Measurements from ENCODE around the gene CPNE6.
"Not testable (repeated sequence)": the region's sequence is repeated elsewhere in the genome, so short reads cannot be mapped to it uniquely, and the experiment has no call there.

Gene CPNE6

DNA sequence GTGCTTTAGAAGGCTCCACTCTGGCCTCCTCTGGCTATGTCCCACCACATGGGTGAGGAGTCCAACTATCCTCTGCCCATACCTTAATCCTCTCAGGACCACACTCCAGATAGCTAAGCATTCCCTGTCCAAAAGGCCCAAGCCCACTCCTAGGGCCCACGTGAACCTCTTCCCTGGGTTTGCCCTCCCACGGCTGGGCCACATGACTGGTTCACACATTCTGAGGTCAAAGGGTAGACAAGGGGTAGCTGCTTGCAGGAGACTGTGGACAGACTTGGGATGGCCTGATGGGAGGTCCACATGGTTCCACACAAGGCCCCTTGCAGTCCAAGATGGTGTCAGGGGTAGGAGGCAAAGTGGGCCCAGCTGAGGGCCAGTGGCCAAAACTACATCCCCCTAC lies 16.7 kb downstream of the CPNE6 start:
- no peak for DNase-seq

DNA sequence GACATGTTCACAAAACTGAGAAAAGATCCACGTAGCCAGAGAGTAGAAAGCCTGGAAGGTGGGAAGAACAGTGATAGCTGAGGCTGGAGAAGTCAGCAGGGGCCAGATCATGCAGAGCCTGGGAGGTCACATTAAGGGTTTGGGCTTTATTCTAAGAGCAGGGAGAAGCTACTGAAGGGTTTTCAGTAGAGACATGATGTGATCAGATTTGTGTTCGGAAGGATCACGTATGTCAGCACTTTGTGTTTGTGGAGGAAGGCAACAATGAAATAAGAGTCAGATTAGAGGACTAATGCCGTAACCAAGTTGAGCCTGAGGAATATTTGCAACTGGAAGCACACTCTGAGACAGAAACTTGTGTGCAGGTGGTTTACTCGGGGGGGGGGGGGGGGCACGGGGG lies 18.5 kb downstream of the CPNE6 start:
- no peak for DNase-seq

DNA sequence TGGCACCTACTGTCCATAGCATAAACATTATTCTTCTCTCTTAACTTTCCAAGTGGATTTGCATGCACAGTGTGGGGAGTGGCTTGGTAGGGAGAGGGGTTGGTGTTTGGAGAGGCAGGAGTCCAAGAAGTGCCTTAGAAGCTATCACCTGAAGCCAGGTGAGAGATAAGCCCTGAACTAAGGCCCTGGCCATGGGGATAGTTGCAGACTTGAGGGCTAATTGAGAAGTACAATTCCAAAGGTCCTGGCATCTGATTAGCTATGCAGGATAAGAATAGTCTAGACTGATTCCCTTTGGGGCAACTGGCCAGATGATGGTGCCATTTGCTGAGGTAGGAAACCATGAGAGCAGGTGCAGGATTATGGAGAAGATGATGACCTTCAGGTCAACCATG lies 20.7 kb downstream of the CPNE6 start:
- DNase-seq, result no peak

DNA sequence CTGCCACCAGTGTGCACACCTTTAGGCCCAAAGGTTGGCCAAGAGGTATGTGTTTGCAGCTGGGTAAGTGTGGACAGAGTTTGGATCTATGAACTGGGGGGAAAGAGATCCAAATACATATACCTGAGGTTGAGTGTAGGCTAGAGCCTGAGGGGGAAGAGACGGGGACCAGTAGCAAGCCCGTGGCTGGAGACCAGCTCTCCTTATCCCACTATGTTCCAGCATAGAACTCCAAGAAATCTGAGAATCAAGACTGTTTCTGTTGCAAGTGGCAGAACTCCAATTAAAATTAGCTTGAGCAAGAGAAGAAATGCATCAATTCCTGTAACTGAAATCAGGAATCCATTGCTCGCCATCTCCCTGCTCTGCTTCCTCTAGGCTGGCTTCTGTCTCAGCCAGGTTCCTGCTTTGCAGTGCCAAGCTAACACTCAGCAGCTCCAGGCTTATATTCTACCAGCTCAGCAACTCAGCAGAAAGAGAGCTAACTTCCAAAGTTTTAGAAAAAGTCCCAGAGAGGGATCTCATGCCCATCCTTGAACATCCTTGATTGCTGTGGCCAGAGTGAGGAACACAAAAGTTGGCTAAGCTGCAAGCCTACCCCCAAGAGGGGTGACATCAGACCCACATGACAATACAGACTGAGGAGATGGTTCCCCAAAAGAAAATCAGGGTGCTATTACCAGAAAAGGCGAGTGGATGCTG lies 21.3 kb downstream of the CPNE6 start:
- no peak for DNase-seq

DNA sequence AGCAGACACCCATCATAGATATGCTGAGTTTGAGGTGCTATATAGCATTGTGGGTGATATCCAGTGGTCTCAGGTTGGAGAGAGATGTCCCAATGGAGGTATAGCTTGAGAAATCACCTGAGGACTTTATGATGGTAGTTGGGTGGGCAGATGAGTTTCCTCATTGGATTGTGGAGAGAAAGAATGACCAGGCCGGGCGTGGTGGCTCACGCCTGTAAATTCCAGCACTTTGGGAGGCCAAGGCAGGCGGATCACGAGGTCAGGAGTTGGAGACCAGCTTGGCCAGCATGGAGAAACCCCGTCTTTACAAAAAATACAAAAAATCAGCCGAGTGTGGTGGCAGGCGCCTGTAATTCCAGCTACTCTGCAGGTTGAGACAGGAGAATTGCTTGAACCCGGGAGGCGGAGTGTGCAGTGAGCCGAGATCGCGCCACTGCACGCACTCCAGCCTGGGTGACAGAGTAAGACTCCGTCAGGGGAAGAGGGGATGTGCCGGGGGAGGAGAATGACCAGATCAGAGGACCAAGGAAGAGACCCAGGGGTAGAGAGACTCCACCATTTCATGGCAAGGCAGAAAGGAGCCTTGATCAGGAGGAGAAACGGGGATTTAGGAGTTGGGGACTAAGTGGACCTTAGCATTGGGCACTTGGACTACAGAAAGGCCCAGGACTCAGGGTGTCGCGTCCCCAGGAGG lies 22.0 kb downstream of the CPNE6 start:
- DNase-seq, result no peak

DNA sequence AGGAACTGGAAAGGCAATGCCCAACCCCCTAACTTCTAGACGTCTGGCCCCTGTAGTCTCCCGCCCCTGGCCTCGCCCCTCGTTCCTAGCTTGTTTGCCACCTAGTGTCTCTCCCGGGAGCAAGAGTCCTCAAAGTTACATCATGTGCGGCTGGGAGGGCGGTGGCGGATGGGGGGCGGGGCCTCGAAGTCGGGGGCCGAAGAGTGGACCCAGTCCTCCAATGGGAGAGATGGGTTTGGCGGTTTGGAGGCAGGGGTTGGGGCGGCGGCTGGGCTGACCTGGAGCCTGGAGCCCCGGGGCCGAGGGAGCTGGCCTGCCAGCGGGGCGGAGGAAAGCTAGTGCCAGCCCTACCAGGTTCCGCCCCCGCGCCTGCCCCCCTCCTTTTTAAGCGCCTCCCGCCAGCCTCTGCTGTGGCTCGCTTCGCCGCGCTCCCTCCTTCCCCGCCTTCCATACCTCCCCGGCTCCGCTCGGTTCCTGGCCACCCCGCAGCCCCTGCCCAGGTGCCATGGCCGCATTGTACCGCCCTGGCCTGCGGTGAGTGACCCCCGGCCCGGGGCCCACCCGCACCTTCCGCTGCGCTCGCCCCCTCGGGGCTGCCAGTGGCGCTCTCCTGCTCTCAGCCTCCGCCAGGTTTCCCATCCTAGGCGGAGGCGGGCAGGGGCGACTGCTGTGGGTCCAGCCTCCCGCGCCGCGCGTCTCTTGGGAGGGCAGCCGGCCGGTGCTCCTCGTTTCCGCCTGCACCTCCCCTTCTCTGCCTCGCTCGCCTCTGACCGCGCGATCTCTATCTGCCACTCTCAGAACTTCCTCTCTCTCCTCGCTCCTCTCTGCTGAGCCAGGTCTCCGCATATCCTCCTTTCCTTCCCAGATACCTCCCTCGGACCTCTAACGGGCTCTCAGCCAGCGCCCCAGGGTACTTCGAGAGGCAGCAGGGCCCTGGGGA lies 22.8 kb downstream of the CPNE6 start, which contains the start of gene PCK2:
TSS of gene PCK2 (plus strand) at position 411 of the 940 bp plus-strand sequence. CDS start at position 506, 95 bp downstream.
- peak; percentile 65 for DNase-seq

DNA sequence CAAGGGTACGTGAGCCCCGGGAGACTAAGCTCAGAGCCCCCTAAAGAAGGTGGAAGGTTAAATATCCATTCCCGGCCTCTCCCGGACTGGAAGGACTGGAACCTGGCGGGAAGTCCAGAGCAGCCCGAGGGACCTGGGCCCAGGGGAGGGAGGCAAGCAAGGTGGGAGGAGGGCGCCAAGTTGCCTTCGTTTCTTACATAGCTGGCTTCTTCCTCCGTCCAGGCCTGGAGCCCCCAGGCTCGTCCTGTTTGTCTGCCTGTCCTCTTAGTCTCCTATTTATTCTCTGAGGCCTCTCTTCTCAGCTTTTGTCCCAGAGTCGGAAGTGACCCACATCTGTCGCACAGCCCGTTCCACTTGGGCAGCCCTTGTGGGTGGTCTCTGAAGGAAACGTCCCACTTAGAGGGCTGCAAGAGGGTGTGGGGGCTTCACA lies 23.5 kb downstream of the CPNE6 start:
- DNase-seq, result no peak

DNA sequence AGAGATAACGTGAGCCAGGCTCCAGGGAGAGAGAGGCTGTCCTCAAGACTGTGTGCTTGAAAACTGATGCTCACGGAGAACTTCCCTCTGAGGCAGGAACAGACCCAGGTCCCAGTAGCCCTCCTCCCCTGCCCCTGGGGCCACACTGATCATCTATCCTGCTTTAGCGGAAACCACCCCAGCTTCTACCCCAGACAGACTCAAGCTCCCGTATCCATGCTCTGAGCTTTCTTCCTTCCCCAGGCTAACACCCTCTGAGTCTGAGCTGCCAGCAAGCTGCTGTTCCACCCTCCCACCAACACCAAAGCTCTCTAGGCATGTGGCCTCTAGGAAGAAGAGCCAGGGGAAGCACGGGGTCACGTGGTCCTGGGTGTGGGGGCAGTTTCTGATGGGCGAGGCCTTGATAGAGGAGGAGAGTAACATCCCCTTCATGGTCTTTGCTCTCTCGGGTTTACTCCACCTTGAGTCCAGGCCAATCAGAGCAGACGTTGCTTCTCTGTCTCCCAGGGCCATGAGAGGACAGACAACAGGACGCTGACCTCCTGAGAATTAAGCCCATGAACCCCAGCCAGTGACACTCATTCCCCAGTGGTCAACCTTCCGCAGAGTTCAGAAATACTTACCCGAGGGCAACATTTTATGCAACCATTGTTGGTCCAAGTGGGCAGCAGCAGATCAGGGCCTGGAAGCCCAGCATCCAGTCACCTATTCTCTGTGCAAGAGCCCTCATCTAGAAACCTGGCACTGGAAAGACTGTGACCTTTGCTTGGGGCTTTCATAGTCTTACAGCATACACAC lies 24.1 kb downstream of the CPNE6 start:
- DNase-seq, result no peak

DNA sequence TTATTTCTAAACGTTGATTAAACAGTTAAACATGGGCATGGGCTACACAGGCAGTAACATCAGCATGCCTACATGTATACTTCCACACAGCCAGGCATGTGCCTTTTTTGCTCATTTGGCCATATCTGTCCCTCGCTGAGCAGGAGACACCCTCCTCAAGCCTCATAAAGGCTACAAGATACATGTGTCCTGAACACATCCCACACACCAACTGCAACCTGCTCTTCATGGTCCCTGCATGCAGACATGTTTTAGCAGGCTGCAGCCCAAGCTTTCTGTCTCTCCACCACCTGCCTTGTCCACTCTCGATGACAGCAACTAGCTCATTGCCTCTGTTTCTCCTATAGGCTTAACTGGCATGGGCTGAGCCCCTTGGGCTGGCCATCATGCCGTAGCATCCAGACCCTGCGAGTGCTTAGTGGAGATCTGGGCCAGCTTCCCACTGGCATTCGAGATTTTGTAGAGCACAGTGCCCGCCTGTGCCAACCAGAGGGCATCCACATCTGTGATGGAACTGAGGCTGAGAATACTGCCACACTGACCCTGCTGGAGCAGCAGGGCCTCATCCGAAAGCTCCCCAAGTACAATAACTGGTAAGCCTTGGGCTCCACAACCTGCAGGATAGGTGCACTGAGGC lies 25.3 kb downstream of the CPNE6 start:
- DNase-seq, result no peak

DNA sequence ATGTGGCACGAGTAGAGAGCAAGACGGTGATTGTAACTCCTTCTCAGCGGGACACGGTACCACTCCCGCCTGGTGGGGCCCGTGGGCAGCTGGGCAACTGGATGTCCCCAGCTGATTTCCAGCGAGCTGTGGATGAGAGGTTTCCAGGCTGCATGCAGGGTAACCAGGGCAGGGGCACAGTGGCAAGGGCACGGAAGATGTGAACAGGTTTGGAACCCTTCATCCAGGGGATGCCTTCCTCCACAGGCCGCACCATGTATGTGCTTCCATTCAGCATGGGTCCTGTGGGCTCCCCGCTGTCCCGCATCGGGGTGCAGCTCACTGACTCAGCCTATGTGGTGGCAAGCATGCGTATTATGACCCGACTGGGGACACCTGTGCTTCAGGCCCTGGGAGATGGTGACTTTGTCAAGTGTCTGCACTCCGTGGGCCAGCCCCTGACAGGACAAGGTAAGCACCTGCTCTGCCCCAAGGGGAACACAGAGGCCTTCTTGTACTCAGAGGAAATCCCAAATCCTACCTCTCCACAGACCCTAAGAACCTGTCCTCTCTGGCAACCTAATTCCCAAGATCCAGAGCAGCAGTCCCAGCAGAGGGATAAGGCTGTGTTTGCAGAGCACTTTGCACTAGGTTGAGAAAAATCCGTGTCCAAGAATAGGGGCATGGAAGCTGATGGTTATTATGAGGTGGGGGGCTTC lies 27.0 kb downstream of the CPNE6 start:
- DNase-seq, result no peak

DNA sequence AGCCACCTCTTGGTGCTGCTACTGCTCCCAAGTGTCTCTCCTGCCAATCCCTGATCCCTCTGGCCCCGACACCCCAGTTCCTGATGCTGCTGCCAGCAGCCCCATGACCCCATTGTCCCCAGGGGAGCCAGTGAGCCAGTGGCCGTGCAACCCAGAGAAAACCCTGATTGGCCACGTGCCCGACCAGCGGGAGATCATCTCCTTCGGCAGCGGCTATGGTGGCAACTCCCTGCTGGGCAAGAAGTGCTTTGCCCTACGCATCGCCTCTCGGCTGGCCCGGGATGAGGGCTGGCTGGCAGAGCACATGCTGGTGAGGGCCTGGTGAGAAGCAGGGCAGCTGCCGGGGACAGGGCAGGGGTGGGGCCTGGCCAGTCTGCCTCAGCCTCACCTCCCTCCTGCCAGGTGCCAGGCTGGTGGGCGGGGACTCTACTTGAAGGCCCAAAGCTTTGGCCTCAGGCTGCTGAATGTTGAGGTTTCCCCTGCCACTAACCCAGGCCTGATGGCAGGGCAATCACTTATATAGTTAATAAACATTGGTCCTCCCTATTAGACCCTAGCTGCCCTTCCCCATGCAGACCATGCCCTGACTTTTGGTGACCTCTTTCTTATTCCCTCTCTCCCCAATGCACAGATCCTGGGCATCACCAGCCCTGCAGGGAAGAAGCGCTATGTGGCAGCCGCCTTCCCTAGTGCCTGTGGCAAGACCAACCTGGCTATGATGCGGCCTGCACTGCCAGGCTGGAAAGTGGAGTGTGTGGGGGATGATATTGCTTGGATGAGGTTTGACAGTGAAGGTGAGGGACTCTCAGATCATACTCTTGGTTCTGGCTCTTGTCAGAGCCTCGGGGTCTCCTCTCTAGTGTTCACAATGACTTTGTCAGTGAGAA lies 27.8 kb downstream of the CPNE6 start:
- no peak for DNase-seq

DNA sequence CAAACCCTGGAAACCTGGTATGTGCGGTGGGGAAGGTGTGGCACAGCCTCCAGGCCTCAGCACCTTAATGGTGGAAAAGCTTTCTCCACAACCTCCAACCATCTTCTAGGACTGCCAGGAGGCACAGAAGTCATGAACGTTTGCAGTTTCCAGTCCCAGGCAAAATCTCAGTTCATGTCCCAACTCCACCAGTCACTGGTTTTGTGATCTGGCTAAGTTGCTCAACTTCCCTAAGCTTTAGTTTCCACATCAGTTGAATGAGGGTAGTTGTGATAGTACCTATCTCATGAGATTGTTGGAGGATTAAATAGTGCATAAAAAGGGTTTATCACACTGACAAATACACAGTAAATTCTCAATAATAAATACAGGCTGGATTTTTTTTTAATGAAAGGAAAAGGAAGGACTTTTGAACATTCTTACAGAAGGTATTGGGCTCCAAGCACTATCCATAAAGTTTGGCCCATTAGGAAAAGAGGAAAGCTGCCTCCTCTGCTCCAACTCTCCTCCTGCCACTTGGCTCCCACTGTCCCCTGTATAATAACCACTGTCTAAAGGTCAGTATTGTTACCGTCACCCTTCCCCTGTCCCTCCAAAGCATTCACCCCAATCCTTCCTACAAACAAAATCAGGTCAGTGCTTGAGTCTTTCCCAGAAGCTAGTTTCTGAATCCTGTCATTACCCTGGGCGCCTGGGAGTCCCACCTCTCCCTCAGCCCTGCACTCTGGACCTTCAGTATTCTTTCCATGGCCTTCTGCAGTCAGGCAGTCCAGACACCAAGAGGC lies 29.0 kb downstream of the CPNE6 start:
- DNase-seq, result no peak

DNA sequence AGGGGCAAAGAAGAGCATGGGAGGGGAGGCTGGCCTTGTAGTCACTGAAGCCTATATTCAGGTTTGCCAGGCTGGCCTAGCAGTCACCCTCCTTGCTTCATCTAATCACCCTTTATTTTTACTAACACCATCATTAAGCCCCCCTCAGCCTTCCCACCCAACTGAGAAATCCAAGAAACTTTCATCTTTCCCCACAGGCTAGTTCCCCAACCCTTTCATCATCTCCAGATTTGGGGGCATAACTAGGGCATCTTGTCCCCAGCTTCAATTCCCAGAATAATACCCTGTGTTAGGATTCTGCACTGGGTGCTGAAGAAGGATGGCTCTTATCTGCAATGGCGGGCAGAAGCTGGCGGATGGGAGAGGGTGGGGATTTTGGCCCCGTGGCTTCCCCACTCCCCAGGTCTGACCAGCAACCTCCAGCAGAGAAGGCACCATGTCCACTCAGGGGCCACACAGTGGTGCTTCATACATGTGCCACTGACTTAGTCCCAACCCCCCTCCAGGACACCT lies 29.7 kb downstream of the CPNE6 start:
- no peak for DNase-seq

DNA sequence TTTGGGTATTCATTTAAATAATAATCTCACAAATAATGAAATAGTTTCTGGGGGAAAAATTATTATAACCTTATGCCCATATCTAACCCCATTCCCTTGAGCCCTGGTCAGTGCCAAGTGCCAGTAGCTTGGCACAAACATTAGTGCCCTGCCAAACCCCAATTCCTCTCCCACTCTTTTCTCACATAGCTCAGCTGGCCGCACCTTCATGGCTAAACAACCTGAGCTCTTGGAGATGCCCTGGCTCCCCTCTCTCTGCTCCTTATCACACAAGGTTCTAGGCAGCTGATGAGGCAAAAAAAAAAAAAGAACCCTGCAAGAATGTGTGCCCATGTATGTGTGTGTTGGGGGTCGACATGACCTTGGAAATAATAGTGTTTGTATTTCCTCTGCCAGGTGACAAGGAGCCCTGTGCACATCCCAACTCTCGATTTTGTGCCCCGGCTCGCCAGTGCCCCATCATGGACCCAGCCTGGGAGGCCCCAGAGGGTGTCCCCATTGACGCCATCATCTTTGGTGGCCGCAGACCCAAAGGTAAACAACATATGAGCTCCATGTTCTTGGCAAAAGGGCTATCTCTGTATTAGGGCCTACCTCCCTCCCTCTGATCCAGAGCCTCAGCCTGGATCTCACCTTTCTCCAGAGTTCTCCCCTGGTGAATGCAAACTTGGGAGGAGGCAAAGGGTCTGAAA lies 31.1 kb downstream of the CPNE6 start:
- DNase-seq, result no peak

DNA sequence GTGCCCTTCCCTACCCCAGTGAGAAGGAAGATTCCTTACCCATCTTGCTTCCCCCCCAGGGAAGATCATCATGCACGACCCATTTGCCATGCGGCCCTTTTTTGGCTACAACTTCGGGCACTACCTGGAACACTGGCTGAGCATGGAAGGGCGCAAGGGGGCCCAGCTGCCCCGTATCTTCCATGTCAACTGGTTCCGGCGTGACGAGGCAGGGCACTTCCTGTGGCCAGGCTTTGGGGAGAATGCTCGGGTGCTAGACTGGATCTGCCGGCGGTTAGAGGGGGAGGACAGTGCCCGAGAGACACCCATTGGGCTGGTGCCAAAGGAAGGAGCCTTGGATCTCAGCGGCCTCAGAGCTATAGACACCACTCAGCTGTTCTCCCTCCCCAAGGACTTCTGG lies 32.1 kb downstream of the CPNE6 start:
- no peak for DNase-seq

DNA sequence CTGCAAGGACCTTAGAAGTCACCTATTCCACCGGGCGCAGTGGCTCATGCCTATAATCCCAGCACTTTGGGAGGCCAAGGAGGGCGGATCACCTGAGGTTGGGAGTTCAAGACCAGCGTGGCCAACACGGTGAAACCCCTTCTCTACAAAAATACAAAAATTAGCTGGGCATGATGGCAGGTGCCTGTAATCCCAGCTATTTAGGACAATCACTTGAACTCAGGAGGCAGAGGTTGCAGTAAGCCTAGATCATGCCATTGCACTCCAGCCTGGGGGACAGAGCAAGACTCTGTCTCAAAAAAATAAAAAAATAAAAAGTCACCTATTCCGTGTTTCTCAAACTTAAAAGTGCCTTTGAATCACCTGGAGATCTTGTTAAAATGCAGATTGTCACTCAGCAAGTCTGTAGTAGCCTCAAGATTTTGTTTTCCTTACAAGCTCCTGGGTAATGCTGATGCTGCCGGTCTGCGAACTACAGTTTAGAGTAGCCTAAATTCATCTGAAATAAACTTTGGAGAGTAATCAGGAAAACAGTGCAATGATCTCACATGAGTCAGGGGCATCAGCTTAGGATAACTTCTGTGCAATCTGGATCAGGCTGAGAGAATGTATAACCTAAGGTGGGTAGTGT lies 34.4 kb downstream of the CPNE6 start:
- not testable (repeated sequence) for DNase-seq

DNA sequence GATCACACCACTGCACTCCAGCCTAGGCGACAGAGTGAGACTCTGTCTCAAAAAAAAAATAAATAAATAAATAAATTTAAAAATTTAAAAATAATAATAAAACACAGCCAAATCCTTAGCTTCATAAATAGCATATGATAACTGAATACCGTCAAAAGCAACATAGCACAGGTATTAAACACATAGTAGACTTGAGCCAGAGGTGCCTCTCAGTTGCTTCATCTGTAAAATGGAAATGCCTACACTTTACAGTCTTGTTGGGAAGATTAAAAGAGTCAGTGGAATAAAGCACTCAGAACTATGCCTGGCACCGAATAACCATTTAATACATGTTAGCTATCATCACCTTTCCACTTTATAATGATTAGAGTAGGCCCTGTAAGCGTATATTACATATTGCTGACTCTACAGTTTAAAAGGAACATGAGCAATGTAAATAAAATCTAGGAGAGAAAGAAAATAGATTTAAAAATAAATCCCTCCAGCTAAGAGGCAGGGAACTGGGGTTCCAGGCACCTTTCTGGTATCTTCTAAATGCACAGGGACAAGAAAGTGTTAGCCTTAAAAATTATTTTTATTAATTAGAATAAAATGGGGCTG lies 35.4 kb downstream of the CPNE6 start:
- DNase-seq, result no peak
